Measurements from ENCODE around the gene LHFPL2.

The LHFPL2 gene

DNA sequence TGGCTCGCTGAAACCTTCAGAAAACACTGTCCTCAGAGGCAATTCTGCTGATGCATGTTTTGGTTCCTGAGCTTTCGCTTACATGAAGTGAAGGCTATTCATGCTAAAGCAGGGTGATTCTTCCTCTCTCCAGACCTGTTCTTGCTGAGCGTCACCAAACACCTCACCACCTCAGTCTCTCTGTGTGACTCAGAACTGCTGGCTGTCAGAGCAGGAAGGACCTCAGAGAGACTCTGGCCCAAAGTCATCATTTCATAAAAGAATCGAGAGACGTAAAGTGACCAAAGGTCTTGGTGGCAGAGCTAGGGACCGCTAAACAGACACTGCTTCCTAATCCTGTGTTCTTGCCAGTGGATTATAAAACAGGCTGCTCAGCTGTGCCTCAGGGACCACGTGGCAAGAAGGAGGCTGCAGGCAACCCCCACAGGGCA, 73.8 kb downstream of the LHFPL2 start:
- ATAC-seq (replicated peaks; ENCODE audit: extremely low read depth, poor library complexity, severe bottlenecking): no peak
- Mint-ChIP-seq H3K4me1 (no peaks in the 10 kb centered on the region), H3K9me3 (no peaks in the 10 kb centered on the region), H3K36me3 (ENCODE audit: insufficient read depth) (no peaks in the 10 kb centered on the region), H3K4me3 (no peak overlapping the region), H3K27ac (ENCODE audit: low read depth) (no peak overlapping the region), H3K27me3 (peaks cover 8% of the 10 kb centered on the region)
- no peak for DNase-seq (ENCODE audit: low spot score in 2 of 2)

DNA sequence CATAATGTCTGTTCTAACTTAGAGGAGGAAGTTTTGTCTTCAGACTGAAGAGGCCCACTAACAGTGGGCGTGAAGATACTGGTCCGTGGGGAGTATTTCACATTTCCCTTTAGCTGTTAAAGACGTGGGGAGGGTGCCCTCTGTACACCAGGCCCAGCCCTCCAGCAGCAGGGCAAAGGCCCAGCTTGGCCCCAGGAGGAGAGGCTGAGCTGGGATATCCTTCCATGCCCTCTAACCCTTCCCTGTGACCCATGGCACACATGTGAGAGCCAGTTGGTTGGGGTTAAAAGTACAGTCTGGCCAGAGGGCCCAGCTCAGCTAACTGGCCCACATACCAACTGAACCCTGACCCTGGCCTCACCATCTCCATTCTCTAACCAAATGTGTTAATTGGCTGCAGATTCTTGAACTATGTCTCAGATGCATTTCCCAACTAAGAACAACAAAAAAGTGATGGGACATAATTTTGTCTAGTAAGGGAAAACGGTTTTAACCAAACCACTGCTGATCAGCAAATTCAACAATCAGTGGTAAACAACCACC, 74.4 kb downstream of the LHFPL2 start:
- H3K27me3 Mint-ChIP-seq: peaks cover 8% of the 10 kb centered on the region
- H3K4me3 Mint-ChIP-seq: no peak overlapping the region
- DNase-seq (ENCODE audit: low spot score in 2 of 2): no peak
- H3K9me3 Mint-ChIP-seq: no peaks in the 10 kb centered on the region
- H3K4me1 Mint-ChIP-seq: no peaks in the 10 kb centered on the region
- H3K27ac Mint-ChIP-seq (ENCODE audit: low read depth): no peak overlapping the region
- no peaks in the 10 kb centered on the region for H3K36me3 Mint-ChIP-seq (ENCODE audit: insufficient read depth)
- no peak for ATAC-seq (replicated peaks; ENCODE audit: extremely low read depth, poor library complexity, severe bottlenecking)

DNA sequence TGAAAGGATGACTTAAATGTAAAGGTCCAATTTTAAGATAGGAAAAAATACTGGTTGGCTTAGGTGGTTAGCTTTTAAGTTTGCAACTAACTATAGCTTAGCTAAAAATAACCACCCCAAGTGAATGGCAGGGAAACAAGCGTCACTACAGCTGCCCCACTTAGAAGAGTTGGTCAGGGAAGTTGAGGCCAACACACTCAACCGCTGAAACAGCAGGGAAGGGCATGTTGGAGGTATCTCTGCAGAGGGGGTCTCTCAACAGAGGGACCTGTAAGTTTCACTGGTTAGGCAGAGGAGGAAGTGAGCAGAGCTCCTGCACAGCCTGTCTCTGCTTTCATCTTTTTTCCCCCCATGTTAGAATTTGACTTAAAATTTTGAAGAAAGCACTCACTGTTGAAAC, 75.3 kb downstream of the LHFPL2 start:
- Mint-ChIP-seq H3K27me3 (peaks cover 8% of the 10 kb centered on the region), H3K4me1 (no peaks in the 10 kb centered on the region)
- ATAC-seq (replicated peaks; ENCODE audit: extremely low read depth, poor library complexity, severe bottlenecking): no peak

GRCh38 chr5:78570646-78571045, 77.9 kb downstream of the LHFPL2 start:
- H3K4me1 Mint-ChIP-seq: no peaks in the 10 kb centered on the region

More for the DNA sequence above, 75.3 kb downstream of the LHFPL2 start:
- Mint-ChIP-seq H3K27ac (ENCODE audit: low read depth) (no peak overlapping the region), H3K36me3 (ENCODE audit: insufficient read depth) (no peaks in the 10 kb centered on the region), H3K4me3 (no peak overlapping the region), H3K9me3 (no peaks in the 10 kb centered on the region)
- DNase-seq (ENCODE audit: low spot score in 2 of 2): no peak

GRCh38 chr5:78569441-78569840, 79.1 kb downstream of the LHFPL2 start:
- ATAC-seq (replicated peaks; ENCODE audit: extremely low read depth, poor library complexity, severe bottlenecking): no peak
- no peaks in the 10 kb centered on the region for H3K9me3 Mint-ChIP-seq
- H3K4me3 Mint-ChIP-seq: no peak overlapping the region
- DNase-seq (ENCODE audit: low spot score in 2 of 2): no peak
- no peaks in the 10 kb centered on the region for H3K4me1 Mint-ChIP-seq
- no peak overlapping the region for H3K27ac Mint-ChIP-seq (ENCODE audit: low read depth)
- H3K27me3 Mint-ChIP-seq: peaks cover 18% of the 10 kb centered on the region
- no peaks in the 10 kb centered on the region for H3K36me3 Mint-ChIP-seq (ENCODE audit: insufficient read depth)

More at GRCh38 chr5:78570646-78571045, 77.9 kb downstream of the LHFPL2 start:
- Mint-ChIP-seq H3K9me3 (no peaks in the 10 kb centered on the region), H3K36me3 (ENCODE audit: insufficient read depth) (no peaks in the 10 kb centered on the region), H3K27ac (ENCODE audit: low read depth) (no peak overlapping the region), H3K27me3 (peaks cover 8% of the 10 kb centered on the region), H3K4me3 (no peak overlapping the region)
- no peak for ATAC-seq (replicated peaks; ENCODE audit: extremely low read depth, poor library complexity, severe bottlenecking)
- DNase-seq (ENCODE audit: low spot score in 2 of 2): no peak

- ATAC-seq (replicated peaks; ENCODE audit: extremely low read depth, poor library complexity, severe bottlenecking) (no peak), DNase-seq (ENCODE audit: low spot score in 2 of 2) (no peak)
- H3K4me3 Mint-ChIP-seq: no peak overlapping the region
- H3K36me3 Mint-ChIP-seq (ENCODE audit: insufficient read depth): no peaks in the 10 kb centered on the region
- peaks cover 18% of the 10 kb centered on the region for H3K27me3 Mint-ChIP-seq
- no peaks in the 10 kb centered on the region for H3K9me3 Mint-ChIP-seq
- no peak overlapping the region for H3K27ac Mint-ChIP-seq (ENCODE audit: low read depth)
- H3K4me1 Mint-ChIP-seq: no peaks in the 10 kb centered on the region
Measured at GRCh38 chr5:78568676-78569075, 79.9 kb downstream of the LHFPL2 start.

GRCh38 chr5:78568212-78568611, 80.4 kb downstream of the LHFPL2 start:
- H3K4me3 Mint-ChIP-seq: no peak overlapping the region
- DNase-seq (ENCODE audit: low spot score in 2 of 2): no peak
- no peaks in the 10 kb centered on the region for H3K4me1 Mint-ChIP-seq
- no peaks in the 10 kb centered on the region for H3K36me3 Mint-ChIP-seq (ENCODE audit: insufficient read depth)
- no peak for ATAC-seq (replicated peaks; ENCODE audit: extremely low read depth, poor library complexity, severe bottlenecking)
- H3K27ac Mint-ChIP-seq (ENCODE audit: low read depth): no peak overlapping the region
- H3K27me3 Mint-ChIP-seq: peaks cover 18% of the 10 kb centered on the region
- no peaks in the 10 kb centered on the region for H3K9me3 Mint-ChIP-seq

GRCh38 chr5:78567617-78568016, 81.0 kb downstream of the LHFPL2 start:
- H3K9me3 Mint-ChIP-seq: no peaks in the 10 kb centered on the region
- no peaks in the 10 kb centered on the region for H3K4me1 Mint-ChIP-seq
- ATAC-seq (replicated peaks; ENCODE audit: extremely low read depth, poor library complexity, severe bottlenecking) (no peak), DNase-seq (ENCODE audit: low spot score in 2 of 2) (no peak)
- no peak overlapping the region for H3K27ac Mint-ChIP-seq (ENCODE audit: low read depth)
- H3K36me3 Mint-ChIP-seq (ENCODE audit: insufficient read depth): no peaks in the 10 kb centered on the region
- peaks cover 24% of the 10 kb centered on the region for H3K27me3 Mint-ChIP-seq
- H3K4me3 Mint-ChIP-seq: no peak overlapping the region

GRCh38 chr5:78566747-78567425, 81.7 kb downstream of the LHFPL2 start:
- no peaks in the 10 kb centered on the region for H3K9me3 Mint-ChIP-seq
- H3K27me3 Mint-ChIP-seq: peaks cover 27% of the 10 kb centered on the region
- no peaks in the 10 kb centered on the region for H3K4me1 Mint-ChIP-seq
- no peaks in the 10 kb centered on the region for H3K36me3 Mint-ChIP-seq (ENCODE audit: insufficient read depth)
- no peak overlapping the region for H3K27ac Mint-ChIP-seq (ENCODE audit: low read depth)
- ATAC-seq (replicated peaks; ENCODE audit: extremely low read depth, poor library complexity, severe bottlenecking) (no peak), DNase-seq (ENCODE audit: low spot score in 2 of 2) (no peak)
- H3K4me3 Mint-ChIP-seq: no peak overlapping the region

- Mint-ChIP-seq H3K36me3 (ENCODE audit: insufficient read depth) (no peaks in the 10 kb centered on the region), H3K4me1 (no peaks in the 10 kb centered on the region), H3K27me3 (peaks cover 35% of the 10 kb centered on the region), H3K27ac (ENCODE audit: low read depth) (no peak overlapping the region), H3K9me3 (no peaks in the 10 kb centered on the region), H3K4me3 (no peak overlapping the region)
- DNase-seq (ENCODE audit: low spot score in 2 of 2) (no peak), ATAC-seq (replicated peaks; ENCODE audit: extremely low read depth, poor library complexity, severe bottlenecking) (no peak)
Measured at GRCh38 chr5:78565395-78565794, 83.2 kb downstream of the LHFPL2 start.

- no peak overlapping the region for H3K27ac Mint-ChIP-seq (ENCODE audit: low read depth)
- H3K4me3 Mint-ChIP-seq: no peak overlapping the region
- H3K9me3 Mint-ChIP-seq: no peaks in the 10 kb centered on the region
- H3K4me1 Mint-ChIP-seq: no peaks in the 10 kb centered on the region
- DNase-seq (ENCODE audit: low spot score in 2 of 2): no peak
- no peaks in the 10 kb centered on the region for H3K36me3 Mint-ChIP-seq (ENCODE audit: insufficient read depth)
- H3K27me3 Mint-ChIP-seq: peaks cover 53% of the 10 kb centered on the region
- no peak for ATAC-seq (replicated peaks; ENCODE audit: extremely low read depth, poor library complexity, severe bottlenecking)
Measured at GRCh38 chr5:78563621-78564020, 85.0 kb downstream of the LHFPL2 start.

GRCh38 chr5:78562714-78563330, 85.8 kb downstream of the LHFPL2 start:
- DNase-seq (ENCODE audit: low spot score in 2 of 2) (no peak), ATAC-seq (replicated peaks; ENCODE audit: extremely low read depth, poor library complexity, severe bottlenecking) (no peak)
- no peak overlapping the region for H3K4me3 Mint-ChIP-seq
- H3K4me1 Mint-ChIP-seq: no peaks in the 10 kb centered on the region
- peaks cover 56% of the 10 kb centered on the region for H3K27me3 Mint-ChIP-seq
- H3K36me3 Mint-ChIP-seq (ENCODE audit: insufficient read depth): no peaks in the 10 kb centered on the region
- H3K9me3 Mint-ChIP-seq: no peaks in the 10 kb centered on the region
- H3K27ac Mint-ChIP-seq (ENCODE audit: low read depth): no peak overlapping the region

DNA sequence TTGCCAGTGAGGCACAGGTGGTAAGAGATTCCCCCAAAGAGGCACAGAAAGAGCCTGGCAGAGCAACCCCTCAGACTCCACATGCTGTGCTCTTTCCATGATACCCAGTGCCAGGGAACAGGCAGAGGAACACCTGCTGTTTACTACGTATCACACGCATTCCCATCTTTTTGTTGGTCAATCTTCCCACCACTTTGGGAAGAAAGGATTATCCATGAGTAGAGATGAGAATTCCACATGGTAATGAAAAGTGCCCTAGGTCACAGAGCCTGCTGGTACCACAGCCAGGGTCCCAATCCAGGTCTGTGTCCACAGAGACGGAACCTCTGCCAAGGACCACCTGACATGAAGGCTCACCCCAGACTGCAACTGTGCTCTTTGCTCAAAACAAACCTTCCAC, 86.6 kb downstream of the LHFPL2 start:
- no peak for DNase-seq (ENCODE audit: low spot score in 2 of 2)
- no peak for ATAC-seq (replicated peaks; ENCODE audit: extremely low read depth, poor library complexity, severe bottlenecking)
- H3K4me1 Mint-ChIP-seq: no peaks in the 10 kb centered on the region
- H3K36me3 Mint-ChIP-seq (ENCODE audit: insufficient read depth): no peaks in the 10 kb centered on the region
- no peak overlapping the region for H3K27ac Mint-ChIP-seq (ENCODE audit: low read depth)
- no peaks in the 10 kb centered on the region for H3K9me3 Mint-ChIP-seq
- peaks cover 56% of the 10 kb centered on the region for H3K27me3 Mint-ChIP-seq
- no peak overlapping the region for H3K4me3 Mint-ChIP-seq

Data from central memory CD8-positive, alpha-beta T cell (primary cell).